ENCODE data around the gene PLCD3.

The PLCD3 gene

DNA sequence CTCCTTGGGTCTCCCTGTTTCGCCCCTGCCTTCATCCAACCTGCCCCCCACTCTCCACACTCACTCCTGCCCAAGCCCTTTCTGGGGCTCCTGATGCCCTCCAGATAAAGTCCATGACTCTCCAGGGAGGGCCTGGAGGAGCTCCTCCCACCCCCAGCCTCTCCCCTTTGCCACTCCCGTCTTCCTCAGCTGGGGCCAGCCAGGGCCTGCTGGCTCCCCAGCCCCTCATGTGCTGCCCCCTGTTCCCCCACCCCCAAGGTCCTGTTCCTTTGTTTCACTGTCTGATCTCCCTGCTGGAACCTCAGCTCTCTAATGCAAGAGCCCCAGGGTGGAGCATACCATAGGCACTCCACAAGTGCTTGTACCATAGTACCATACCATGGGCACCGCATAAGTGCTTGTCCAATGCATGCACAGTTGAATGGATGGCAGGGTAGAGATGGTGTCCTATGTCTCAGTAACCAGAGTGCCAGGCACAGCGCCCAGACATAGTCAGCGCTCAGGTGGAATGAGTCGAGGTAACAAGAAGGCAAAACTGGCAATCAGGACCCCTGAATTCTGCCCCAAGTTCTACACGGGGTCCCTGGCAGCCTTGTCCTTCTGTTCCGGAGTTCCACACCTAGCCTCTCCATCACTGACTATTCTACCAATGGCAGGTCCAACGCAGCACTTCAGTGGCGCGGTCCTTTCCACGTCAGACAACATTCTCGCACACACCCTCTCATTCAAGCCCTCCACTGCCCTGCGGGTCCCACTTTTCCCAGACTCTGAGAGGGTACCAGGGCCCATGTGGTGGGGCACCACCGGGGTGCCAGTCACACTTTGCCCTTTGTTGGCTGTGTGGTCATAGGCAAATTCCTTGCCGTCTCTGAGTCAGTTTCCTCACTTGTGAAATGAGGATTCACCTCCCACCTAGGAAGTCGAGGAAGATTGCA is 1.4 kb downstream of the PLCD3 start:
- H3K27me3 ChIP-seq (ENCODE audit: insufficient read depth, poor library complexity, severe bottlenecking): no peaks in the 10 kb centered on the region
- H3K4me3 ChIP-seq (replicated peaks; ENCODE audit: insufficient read depth, low read length): no peak overlapping the region
- TF ChIP-seq POLR2AphosphoS5 (IDR thresholded peaks at IDR 0.05; ENCODE audit: low read depth) (no peak), GABPA (IDR thresholded peaks at IDR 0.05; ENCODE audit: low read depth) (no peak), SPI1 (IDR thresholded peaks at IDR 0.05; ENCODE audit: borderline replicate concordance, low read depth) (no peak)
- TF ChIP-seq, protein P1, sequence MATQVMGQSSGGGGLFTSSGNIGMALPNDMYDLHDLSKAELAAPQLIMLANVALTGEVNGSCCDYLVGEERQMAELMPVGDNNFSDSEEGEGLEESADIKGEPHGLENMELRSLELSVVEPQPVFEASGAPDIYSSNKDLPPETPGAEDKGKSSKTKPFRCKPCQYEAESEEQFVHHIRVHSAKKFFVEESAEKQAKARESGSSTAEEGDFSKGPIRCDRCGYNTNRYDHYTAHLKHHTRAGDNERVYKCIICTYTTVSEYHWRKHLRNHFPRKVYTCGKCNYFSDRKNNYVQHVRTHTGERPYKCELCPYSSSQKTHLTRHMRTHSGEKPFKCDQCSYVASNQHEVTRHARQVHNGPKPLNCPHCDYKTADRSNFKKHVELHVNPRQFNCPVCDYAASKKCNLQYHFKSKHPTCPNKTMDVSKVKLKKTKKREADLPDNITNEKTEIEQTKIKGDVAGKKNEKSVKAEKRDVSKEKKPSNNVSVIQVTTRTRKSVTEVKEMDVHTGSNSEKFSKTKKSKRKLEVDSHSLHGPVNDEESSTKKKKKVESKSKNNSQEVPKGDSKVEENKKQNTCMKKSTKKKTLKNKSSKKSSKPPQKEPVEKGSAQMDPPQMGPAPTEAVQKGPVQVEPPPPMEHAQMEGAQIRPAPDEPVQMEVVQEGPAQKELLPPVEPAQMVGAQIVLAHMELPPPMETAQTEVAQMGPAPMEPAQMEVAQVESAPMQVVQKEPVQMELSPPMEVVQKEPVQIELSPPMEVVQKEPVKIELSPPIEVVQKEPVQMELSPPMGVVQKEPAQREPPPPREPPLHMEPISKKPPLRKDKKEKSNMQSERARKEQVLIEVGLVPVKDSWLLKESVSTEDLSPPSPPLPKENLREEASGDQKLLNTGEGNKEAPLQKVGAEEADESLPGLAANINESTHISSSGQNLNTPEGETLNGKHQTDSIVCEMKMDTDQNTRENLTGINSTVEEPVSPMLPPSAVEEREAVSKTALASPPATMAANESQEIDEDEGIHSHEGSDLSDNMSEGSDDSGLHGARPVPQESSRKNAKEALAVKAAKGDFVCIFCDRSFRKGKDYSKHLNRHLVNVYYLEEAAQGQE (IDR thresholded peaks at IDR 0.05; ENCODE audit: insufficient replicate concordance, low read depth): no peak
- TF ChIP-seq, protein P2, sequence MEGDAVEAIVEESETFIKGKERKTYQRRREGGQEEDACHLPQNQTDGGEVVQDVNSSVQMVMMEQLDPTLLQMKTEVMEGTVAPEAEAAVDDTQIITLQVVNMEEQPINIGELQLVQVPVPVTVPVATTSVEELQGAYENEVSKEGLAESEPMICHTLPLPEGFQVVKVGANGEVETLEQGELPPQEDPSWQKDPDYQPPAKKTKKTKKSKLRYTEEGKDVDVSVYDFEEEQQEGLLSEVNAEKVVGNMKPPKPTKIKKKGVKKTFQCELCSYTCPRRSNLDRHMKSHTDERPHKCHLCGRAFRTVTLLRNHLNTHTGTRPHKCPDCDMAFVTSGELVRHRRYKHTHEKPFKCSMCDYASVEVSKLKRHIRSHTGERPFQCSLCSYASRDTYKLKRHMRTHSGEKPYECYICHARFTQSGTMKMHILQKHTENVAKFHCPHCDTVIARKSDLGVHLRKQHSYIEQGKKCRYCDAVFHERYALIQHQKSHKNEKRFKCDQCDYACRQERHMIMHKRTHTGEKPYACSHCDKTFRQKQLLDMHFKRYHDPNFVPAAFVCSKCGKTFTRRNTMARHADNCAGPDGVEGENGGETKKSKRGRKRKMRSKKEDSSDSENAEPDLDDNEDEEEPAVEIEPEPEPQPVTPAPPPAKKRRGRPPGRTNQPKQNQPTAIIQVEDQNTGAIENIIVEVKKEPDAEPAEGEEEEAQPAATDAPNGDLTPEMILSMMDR (IDR thresholded peaks at IDR 0.05; ENCODE audit: insufficient read depth, low read length): no peak
- no peak for DNase-seq (ENCODE audit: low read depth in 1 of 2, low spot score in 1 of 2)
- H3K27ac ChIP-seq (replicated peaks): no peak overlapping the region

DNA sequence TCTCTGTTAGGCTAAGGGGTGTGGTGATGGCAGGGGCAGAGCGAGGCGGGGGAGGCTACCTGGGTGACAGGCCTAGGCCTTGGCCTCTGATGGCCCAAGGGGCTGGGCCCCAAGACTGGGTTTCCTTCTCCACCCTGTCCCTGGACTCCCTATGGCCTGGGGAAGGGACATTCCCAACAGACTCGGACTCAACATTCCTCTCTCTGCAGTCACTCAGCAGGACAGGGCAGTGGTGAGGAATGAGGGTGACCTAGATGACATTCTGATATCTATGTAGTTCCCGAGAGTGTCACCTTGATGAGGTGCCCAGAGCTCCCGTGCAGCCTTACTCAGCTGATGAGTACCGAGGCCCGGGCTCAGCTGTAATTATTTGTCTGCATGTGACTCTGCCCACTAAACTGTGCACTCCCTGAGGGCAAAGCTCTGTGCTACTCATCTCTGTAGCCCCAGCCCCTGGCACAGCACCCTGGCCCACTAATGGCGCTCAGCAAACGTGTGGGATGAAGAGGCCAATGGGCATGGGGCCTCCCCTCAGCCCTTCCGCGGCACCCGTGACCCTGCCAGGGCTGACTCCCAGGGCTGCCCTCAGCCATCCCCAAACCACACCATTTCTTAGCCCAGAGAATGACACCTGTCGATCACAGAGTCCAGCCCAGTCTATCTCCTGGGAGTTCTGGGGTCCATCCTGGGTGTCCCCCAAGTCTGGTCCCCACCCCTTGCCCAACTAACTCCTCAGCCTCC is 2.2 kb downstream of the PLCD3 start:
- no peak overlapping the region for H3K27ac ChIP-seq (replicated peaks)
- H3K4me3 ChIP-seq (replicated peaks; ENCODE audit: insufficient read depth, low read length): no peak overlapping the region
- no peaks in the 10 kb centered on the region for H3K27me3 ChIP-seq (ENCODE audit: insufficient read depth, poor library complexity, severe bottlenecking)
- no peak for TF ChIP-seq GABPA (IDR thresholded peaks at IDR 0.05; ENCODE audit: low read depth)
- TF ChIP-seq, protein P2 (IDR thresholded peaks at IDR 0.05; ENCODE audit: insufficient read depth, low read length): no peak
- TF ChIP-seq SPI1 (IDR thresholded peaks at IDR 0.05; ENCODE audit: borderline replicate concordance, low read depth): no peak
- TF ChIP-seq, protein P1 (IDR thresholded peaks at IDR 0.05; ENCODE audit: insufficient replicate concordance, low read depth): no peak
- no peak for TF ChIP-seq POLR2AphosphoS5 (IDR thresholded peaks at IDR 0.05; ENCODE audit: low read depth)
- DNase-seq (ENCODE audit: low read depth in 1 of 2, low spot score in 1 of 2): no peak

DNA sequence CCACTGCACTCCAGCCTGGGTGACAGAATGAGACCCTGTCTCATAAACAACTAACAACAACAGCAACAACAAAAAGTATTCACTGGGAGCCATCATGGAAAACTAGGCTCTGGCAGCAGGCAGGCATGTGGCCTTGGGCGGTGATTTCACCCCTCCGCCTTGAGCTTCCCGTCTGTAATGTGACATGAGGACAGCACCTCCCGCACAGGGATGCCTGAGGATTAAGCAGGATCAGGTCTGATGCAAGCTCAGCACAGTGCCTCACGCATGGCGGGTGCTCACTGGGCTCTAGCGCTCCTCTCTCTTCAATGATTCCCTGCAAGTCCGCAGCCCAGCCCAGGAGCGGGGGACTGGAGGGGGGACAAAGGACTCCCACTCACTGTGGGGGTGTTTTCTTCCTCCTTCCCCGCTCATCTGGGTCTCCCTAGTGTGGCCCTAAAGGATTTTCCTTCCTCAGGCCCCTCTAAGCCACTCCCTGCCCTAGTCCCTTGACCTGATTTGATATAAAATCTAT is 2.8 kb downstream of the PLCD3 start:
- H3K4me3 ChIP-seq (replicated peaks; ENCODE audit: insufficient read depth, low read length): no peak overlapping the region
- TF ChIP-seq, protein P1 (IDR thresholded peaks at IDR 0.05; ENCODE audit: insufficient replicate concordance, low read depth): no peak
- TF ChIP-seq POLR2AphosphoS5 (IDR thresholded peaks at IDR 0.05; ENCODE audit: low read depth) (no peak), SPI1 (IDR thresholded peaks at IDR 0.05; ENCODE audit: borderline replicate concordance, low read depth) (no peak), GABPA (IDR thresholded peaks at IDR 0.05; ENCODE audit: low read depth) (no peak)
- TF ChIP-seq, protein P2 (IDR thresholded peaks at IDR 0.05; ENCODE audit: insufficient read depth, low read length): no peak
- no peaks in the 10 kb centered on the region for H3K27me3 ChIP-seq (ENCODE audit: insufficient read depth, poor library complexity, severe bottlenecking)
- no peak for DNase-seq (ENCODE audit: low read depth in 1 of 2, low spot score in 1 of 2)
- no peak overlapping the region for H3K27ac ChIP-seq (replicated peaks)
